DMS79 treated with DMSO at 0.1 percent for 48 hours (cell line): ENCODE measurements around the gene ZNF268.

Source experiments
- DNase-seq: peaks from one replicate; lab custom pipeline; 2025; lab: John Stamatoyannopoulos, UW

The ZNF268 gene

DNA sequence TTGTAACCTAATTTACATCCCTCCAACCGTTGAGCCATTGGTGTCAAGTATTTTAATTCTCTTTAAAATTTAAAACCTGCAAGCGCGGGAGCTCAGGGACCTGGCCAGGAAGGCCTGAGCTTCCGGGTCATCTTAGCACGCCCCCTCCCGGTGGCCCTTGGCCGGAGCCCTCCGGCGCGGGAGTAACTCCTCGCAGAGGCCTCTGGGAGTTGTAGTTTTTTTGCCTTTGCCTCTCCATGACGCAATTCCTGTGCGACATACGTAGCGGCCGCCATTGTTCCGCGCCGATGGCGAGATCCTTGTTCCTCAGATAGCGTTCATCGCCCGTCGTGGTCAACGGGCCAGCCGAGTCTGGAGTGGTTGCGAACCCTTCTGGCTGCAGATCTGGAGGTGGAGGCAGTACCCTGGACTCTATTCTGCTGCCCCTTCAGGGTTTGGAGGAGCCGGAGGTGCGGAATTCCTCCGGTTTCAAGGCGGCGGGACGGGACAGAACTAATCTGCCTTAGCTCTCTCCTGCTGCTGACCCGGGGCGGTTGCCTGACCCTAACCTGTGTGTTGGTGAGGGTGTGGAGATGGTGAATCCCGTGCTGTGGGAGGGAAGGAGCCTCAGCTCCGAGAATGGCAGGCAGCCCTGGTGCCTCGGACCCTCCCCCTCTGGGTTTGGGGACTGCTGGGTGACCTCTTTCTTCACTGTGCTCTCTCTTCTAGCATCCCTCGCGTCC, at the start of gene ZNF268:
ZNF268 (plus strand) TSS at position 258 of the 722 bp plus-strand sequence. CDS start 503 bp downstream, outside the sequence.
- peak; percentile 87 for DNase-seq

DNA sequence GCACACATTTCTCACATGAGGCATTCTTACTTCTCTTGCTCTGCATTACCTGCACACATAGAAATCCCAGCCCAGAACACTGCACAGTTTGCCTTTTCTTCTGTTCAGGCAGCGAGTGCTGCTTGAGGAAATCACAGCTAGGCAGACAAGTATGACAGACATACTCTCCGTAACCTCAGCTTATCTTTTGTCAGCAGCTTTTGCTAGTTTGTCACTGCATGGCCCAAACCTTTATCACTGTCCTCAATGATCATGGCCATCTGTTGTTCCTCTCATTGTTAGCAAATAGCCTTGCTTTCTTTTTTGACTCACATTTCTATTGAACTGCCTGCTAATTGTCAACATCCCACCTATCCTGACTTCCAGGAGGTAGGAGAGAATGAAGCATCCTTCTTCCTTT, 45.5 kb upstream of the ZNF268 start:
- no peak for DNase-seq

DNA sequence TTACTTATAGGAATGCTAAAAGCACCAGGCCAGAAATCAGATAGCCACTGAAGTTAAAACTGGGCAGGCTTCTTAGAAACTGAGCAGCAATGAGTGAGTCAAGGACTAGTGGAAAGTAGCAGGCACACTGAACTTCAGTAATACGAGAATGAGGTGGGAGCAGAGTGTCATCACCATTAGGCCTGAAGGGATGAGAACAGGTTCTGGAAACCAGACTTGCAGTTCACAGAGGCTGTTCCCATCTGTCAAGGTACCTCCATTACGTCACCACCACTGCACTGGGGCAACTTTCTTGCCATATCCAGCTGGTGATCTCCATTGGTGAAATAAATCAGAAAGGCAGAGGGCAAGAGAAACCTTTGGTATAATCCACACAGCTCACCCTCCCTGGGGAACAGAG, 35.3 kb upstream of the ZNF268 start:
- no peak for DNase-seq

DNA sequence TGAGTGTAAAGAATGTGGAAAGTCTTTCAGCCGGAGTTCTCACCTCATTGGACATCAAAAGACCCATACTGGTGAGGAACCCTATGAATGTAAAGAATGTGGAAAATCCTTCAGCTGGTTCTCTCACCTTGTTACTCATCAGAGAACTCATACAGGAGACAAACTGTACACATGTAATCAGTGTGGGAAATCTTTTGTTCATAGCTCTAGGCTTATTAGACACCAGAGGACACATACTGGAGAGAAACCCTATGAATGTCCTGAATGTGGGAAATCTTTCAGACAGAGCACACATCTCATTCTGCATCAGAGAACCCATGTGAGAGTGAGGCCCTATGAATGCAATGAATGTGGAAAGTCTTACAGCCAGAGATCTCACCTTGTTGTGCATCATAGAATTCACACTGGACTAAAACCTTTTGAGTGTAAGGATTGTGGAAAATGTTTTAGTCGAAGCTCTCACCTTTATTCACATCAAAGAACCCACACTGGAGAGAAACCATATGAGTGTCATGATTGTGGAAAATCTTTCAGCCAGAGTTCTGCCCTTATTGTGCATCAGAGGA, 25.1 kb upstream of the ZNF268 start:
- no peak for DNase-seq

DNA sequence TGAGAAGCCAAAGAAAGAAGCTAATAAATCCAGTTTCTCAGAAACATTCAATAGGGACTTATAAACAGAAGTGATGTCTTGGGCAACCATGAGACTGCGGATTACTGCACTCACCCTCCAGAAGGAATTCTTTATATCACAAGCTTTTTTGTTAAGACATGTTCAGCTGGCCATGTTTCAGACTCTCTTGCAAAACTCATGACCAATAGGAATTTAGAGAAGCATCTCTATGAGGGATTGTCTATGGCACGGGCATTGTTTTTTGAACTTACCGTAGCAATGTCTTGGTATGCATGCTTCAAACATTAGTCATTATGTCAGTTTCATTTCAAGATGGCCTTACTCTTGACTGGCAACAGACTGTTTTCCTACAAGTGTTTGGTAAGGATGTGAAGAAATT, 15.5 kb upstream of the ZNF268 start:
- DNase-seq = no peak

DNA sequence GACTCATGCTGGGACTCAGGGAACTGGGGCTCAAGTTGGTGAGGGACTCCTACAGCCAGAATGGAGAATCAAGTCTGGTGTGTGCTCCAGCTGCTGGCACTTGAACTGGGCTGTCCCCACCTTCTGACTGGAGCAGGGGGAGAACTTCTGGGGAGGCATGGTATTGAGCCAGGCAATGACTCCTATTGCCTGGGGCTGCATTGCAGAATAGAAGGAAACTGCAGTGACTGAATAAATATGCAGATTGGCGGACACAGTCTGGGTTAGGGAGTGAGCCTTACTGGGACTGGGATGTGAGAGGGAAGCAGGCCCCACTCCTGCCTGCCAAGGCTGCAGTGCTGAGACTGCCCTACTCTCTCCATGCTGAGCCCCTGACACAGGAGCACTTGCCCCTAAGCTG, 8.8 kb upstream of the ZNF268 start:
- DNase-seq = no peak

DNA sequence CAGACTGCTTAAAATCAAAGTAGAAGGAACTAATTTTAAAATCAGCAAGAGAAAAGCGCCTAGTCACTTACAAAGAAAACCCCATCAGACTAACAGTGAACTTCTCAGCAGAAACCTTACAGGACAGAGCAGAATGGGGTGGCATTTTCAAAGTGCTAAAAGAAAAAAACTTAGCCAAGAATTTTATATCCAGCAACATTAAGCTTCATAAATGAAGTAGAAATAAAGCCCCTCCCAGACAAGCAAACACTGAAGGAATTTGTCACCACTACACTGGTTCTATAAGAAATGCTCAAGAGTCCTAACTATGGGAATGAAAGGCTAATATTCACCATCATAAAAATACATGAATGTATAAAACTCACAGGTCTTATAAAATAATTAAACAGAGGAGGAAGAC, 6.4 kb upstream of the ZNF268 start:
- DNase-seq = no peak

DNA sequence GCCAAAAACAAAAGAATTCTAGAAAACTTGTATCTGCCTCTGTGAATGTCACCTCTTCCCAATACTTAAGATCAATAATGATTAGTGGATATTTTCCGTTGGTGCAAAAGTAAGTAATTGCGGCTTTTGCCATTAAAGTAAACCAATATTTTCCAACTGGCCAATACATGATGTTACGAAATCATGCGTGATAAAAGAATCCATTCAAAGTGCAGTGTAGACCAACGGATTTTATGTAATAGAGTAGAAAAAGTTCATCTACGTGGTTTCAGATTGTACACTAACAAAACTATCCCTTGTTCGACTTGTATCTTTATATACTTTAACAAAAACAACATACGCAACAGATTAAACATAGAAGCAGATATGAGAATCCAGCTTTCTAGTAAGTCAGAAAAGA, 626 bp upstream of the ZNF268 start:
- no peak for DNase-seq

DNA sequence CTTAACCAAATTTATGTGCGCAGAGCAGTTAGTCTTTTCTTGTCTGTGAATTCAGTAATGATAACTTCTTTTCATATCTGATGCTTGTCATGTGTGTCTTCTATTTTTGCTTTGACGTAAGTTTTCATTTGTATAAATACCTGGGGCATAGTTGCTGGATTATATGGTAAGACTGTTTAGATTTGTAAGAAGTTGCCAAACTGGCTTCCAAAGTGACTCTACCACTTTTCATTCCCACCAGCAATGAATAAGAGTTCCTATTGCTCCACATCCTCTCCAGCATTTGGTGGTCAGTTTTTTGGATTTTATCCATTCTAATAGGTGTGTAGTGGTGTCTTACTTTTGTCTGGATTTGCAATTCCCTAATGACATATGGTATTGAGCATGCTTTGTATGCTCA, 8.9 kb downstream of the ZNF268 start:
- no peak for DNase-seq

DNA sequence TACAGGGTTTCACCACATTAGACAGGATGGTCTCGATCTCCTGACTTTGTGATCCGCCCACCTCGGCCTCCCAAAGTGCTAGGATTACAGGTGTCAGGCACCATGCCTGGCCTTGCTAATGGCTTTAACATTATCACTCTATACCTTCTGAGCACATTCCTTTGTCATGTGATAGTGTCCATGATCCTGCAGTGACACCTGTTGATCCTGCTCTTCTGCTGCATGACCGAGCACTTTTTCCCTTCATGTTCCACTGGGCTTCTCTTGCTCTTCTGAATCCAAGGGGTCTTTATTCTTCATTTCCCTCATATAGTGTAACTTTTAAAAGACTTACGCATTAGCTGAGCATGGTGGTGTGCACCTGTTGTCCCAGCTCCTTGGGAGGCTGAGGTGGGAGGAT, 11.6 kb downstream of the ZNF268 start:
- DNase-seq = no peak

DNA sequence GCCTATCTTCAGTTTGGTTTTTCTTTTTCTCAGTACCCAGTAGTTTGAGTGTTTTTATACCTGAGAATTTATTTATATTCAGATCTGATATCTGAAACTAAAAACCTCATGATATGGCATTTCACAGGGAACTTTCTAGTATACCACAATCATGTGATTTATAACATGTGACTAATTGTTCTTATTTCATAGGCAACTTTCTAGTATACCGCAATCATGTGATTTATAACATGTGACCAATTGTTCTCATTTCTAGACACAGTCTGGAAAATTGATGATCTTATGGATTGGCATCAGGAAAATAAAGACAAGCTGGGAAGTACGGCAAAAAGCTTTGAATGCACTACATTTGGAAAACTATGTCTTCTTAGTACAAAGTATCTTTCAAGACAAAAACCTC, 20.6 kb downstream of the ZNF268 start:
- DNase-seq = no peak

DNA sequence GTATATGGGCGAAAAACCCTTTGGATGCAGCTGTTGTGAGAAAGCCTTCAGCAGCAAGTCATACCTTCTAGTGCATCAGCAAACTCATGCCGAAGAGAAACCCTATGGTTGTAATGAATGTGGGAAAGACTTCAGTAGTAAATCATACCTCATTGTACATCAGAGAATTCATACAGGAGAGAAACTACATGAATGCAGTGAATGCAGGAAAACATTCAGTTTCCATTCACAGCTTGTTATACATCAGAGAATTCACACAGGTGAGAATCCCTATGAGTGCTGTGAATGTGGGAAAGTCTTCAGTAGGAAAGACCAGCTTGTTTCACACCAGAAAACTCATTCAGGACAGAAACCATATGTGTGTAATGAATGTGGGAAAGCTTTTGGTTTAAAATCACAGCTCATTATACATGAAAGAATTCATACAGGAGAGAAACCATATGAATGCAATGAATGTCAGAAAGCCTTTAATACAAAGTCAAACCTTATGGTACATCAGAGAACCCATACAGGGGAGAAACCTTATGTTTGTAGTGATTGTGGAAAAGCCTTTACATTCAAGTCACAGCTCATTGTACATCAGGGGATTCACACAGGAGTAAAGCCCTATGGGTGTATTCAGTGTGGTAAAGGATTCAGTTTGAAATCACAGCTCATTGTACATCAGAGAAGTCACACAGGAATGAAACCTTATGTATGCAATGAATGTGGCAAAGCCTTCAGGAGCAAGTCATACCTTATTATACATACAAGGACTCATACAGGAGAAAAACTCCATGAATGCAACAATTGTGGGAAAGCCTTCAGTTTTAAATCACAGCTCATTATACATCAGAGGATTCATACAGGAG, 21.4 kb downstream of the ZNF268 start:
- no peak for DNase-seq

DNA sequence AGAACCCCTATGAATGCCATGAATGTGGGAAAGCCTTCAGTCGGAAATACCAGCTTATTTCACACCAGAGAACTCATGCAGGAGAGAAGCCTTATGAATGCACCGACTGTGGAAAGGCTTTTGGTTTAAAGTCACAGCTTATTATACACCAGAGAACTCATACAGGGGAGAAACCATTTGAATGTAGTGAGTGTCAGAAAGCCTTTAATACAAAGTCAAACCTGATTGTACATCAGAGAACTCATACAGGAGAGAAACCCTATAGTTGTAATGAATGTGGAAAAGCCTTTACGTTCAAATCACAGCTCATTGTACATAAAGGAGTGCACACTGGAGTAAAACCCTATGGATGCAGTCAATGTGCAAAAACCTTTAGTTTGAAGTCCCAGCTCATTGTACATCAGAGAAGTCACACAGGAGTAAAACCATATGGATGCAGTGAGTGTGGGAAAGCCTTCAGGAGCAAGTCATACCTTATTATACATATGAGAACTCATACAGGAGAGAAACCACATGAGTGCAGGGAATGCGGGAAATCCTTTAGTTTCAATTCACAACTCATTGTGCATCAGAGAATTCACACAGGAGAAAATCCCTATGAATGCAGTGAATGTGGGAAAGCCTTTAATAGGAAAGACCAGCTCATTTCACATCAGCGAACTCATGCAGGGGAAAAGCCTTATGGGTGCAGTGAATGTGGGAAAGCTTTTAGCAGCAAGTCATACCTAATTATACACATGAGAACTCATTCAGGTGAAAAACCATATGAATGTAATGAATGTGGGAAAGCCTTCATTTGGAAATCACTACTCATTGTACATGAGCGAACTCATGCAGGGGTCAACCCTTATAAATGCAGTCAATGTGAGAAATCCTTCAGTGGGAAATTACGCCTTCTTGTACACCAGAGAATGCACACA, 22.3 kb downstream of the ZNF268 start:
- no peak for DNase-seq

DNA sequence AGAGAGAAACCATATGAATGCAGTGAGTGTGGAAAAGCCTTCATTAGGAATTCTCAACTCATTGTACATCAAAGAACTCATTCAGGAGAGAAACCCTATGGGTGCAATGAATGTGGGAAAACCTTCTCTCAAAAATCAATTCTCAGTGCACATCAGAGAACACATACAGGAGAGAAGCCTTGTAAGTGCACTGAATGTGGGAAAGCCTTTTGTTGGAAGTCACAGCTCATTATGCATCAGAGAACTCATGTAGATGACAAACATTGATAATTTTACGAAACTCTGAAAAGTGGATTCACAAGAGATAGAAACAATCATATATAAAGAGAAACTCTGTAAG, 22.9 kb downstream of the ZNF268 start:
- DNase-seq = no peak

DNA sequence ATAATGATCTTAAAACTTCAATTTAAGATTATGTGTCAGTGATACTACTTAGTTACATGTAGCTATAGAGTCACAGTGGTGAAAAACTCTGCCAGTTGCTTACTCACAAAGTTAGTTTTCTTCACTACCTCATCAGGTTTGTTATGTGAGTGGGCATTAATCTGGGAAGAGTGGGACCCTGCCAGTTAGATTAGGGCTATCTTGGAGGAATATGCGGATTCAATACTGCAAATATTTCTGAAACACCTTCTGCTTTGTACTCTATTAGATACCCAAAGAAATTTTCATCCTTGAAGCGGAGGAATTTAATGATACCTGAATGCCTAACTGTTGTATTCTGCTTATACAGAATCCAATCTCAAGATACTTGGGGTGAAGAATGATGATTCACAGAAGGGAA, 25.1 kb downstream of the ZNF268 start:
- DNase-seq = no peak

DNA sequence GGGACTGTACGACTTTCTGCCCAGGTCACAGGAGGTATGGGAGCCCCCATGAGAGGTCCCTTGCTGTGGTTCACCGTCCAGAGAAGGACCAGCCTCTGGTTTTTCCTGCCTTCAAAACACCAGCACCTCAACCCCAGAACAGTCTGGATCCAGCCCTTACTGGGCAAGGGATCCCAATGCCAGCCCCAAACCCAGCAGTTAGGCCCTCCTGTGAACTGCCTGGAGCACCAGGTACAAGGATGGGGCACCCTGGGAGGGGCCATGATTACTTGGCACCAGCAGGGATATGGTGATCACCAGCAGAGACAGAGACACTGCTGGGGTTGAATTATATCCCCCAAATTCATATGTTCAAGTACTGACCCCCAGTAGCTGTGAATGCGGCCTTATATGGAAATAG, 34.4 kb downstream of the ZNF268 start:
- no peak for DNase-seq

DNA sequence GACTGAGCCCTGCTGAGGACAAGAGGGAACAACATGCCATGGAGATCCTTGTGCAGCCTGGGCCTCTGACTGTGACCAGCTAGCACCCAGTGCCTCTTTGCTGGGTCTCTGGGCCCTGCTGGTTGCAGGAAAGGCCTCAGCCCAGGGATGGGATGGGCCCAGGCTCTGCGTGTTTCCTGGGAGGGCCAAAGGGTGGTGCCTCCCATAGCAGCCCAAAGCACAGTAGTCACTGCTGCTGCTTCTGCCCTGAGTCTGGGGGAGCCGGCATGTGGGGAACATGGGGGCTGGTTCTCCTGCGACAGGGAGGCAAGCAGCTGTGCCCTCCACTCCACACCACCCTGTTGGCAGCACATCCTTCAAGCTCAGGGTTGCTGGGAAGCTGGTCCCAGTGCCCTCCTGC, 35.9 kb downstream of the ZNF268 start:
- no peak for DNase-seq

DNA sequence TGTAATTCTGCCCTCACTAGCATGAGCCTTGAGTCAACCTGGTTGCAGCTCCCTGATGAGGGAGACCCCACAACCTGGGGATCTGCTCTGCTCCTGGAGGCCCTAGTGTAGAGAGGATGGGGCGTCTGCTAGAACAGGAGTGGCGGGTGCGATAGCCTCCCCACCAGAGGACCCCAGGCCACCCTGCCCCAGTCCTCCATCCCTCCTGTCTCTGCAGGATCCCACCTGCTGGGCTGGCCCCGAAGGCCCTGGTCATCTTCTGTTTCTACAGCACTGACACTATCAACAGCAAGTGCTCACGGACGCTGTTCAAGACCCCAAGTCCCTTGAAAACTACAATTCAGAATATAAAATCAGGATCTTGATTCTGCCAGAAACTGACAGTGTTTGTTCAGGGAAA, 39.2 kb downstream of the ZNF268 start:
- no peak for DNase-seq

DNA sequence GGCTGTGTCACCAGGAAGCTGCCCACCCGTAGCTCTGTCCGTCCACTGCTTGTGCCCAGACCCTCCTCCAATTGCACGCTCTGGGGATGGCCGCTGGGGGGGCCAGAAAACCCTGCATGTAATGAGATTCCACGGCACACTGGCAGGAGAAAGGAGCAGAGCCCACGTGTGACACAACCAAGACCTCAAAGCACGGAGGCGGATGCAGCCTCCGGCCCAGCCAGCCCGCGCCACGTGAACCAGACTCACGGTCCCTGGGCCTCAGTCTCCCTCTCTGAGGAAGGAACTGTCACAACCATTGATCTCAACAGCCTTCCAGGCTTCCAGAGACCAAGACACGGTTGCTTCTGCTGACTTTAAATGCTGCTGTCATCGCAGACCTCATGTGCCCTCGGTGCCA, 39.9 kb downstream of the ZNF268 start:
- DNase-seq = no peak

DNA sequence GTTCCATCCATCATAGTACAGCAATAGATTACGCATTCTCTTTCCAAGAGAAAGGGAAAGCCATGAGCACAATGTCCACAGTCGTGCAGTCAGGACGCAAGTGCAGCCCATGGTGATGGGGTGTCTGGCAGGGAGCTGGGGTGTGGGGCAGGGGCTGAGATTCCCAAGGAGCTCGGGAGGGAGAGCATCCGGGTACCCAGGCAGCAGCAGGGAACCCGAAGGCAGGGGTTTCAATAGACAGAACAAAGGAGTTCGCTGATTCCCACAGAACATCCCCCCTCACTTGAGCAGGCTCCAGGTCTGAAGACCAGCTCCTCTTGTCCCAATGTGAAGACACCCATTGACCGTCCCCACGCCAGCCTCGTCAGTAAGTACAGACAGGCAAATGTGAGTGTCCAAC, 40.9 kb downstream of the ZNF268 start:
- no peak for DNase-seq

DNA sequence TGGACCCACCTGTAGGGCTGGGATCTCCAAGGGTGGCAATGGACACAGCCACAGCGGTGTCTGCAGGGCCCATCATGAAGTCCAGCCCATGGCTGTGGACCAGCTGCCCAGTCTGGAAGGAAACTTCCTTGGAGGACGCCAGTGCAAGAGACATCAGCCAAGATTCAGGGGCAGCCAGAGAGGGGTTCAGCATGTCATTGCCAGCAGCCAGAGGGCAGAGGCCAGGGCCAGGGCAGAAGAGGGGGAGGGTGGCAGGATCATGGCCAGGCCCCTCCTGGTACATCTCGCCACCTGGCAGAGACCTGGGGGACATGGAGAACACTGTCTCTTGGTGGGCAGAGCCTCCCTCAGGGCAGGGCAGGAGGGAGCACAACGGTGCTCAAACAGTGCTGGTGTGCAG, 44.2 kb downstream of the ZNF268 start:
- DNase-seq = no peak

DNA sequence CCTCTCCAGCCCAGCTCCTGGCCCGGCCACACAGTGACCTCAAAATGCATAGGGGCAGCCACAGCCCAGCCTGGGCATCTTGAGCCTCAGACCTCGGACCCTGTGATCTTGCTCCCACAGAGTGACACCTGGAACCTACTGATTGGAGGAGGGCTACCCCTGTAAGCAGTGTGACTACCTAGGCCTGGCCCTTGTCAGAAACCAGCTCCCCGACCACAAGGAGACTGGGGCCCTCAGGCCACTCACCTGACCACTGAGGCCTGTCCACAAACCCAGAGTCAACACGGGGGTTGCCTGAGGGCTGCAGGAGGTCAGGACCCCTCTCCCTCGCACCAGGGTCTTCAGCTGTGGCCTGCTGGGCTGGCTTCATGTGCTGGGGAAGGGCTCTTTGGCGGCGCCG, 45.4 kb downstream of the ZNF268 start:
- DNase-seq = no peak
